GM20431 (cell line): Measurements from ENCODE around the gene NAT10.
"Not testable (repeated sequence)": the region's sequence is repeated elsewhere in the genome, so short reads cannot be mapped to it uniquely, and the experiment has no call there.

ENCODE experiments used
- in situ Hi-C: fragments of 300-500 bp; cut with MseI, MboI; formaldehyde crosslinking; loops from one replicate; pipeline ENCODE4 v1.15.0; 2020; ENCODE audit warnings: low sequenced_read_pairs; ENCODE audit not compliant: unreplicated experiment

NAT10 gene

DNA sequence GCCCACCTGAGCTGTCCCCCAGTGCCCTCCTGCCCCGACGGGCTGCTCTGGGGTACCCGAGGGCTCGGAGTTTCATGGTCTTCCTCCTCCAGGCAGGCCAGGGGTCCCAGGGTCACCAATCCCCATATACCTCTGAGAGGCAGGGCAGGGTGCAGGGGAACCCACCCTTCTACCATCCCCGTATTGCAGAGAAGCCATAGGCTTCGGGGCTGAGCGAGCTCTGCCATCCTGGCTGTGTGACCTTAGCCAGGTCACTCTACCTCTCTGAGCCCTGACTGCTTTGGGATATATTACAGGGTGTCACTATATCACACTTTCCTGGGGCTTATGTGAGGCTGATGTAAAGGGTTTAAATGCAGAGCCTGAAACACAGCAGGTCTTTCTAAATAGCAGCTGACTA is 57.4 kb downstream of the NAT10 start:
- in situ Hi-C loops = loop anchor here (25.0 kb wide), 2 partner anchors 301 to 324 kb away; no protein-coding TSS in a partner anchor

DNA sequence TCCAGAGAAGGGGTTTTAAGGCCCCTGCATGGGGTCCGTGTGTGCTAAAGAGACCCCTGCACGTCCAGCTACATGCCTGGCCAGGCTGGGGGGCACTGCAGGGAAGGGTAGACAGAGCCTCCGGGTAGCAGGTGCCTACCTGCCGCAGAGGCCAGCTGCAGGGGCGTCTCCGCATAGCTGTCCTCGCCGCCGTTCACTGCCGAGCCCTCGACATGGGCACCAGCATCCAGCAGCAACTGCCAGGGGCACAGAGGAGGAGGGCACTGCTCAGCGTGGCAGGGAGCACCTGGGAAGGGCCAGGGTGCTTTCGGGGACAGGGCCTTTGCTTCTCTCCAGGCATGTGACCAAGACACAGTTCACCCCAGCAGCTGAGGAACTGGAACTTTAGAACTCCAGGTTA is 59.7 kb downstream of the NAT10 start:
- in situ Hi-C loops = loop anchor here (25.0 kb wide), 2 partner anchors 303 to 322 kb away; no protein-coding TSS in a partner anchor

DNA sequence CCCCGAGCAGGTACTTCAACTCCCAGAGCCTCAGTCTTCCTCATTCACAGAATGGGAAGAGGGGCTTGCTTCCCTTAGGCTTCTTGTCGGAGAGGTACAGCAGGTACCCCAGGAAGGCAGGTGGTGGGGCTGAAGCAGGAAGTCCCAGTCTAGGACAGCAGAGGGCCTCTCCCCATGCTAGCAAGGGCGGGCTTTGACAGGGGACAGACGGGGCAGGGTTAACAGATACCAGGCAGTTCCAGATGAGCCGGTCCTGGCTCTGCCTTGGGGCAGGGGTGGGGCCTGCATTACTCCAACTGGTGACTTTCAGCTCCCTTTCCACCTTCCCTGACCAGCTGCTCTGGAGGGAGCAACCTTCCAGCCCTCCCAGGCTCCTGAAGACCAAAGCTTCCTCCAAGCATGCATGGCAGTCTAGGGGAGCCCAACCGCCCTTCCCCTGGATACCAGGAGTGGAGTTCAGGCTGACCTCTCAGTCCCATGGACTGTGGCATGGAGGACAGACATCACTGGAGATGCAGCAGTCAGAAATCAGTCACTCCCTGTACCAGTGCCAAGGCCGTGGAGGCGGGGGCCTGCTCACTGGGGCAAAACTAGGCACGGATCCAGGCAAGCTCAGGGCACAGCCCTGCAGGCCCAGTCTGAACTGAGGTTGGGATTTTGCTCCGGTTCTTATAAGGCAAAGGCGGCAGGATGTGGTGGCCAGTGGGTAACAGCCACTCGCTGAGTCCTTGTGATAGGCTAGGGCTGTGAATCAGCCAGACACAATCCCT is 60.5 kb downstream of the NAT10 start:
- in situ Hi-C loops = loop anchor here (25.0 kb wide), 2 partner anchors 304 to 321 kb away; no protein-coding TSS in a partner anchor

DNA sequence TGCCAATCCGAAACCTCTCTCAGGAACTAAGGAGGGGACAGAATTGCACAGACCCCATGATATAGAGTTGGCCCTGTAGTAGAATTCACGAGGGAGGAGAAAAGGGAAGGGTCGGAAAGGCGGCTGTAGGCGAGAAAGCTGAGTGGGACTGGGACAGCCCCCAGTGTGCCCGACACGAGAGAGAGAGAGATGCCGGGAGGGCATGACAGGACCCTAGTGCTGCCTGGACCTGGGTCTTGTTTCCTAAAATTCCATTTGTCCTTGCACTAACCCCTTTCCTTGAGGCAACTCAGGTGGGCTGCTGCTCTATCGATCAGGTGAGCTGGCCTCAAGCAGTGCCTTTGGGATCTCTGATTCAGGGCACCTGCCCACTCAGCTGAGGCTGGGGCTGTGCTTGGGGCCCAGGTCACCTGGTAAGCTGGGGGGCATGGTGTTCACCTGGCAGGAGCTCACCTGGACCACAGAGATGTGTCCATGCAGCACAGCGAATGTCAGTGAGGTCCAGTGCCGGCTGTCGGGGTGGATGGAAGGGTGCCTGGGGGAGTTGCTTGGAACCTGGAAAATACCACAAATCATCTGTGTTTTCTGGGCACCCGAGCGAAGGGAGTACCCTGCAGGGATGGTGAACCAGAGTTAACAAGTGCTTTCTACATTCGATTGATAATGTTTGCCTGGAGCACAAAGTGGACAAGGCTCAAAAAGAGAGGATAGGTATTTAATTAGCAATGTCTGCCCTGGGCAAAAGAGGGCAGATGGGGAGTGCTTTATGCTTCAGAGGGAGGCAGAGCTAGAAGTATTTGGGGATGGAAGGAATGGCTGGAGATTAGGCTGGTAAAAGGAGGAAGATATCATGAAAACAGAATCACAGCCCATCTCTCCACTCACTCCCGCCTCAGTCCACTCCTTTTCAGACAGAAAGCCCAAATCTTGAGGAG is 61.6 kb downstream of the NAT10 start:
- in situ Hi-C loops = loop anchor here (25.0 kb wide), 2 partner anchors 305 to 320 kb away; no protein-coding TSS in a partner anchor

DNA sequence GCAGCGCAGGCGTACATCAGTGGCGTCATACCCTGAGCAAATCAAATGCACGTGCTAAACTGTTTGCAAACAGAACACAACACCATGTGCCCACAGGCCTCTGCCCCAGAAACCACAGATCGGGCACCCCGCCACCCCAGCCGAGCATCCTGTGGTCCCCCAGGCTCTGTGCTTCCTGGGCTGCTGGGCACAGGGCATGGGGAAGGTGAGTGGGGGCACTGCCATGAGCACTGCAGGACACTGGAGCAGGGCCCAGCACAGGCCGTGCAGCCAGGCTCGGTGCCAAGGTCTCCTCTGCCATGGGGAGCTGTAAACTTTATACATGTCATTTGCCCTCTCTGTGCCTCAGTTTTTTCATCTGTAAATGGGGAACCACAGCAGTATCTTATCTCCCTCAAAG is 62.5 kb downstream of the NAT10 start:
- in situ Hi-C loops = loop anchor here (25.0 kb wide), 2 partner anchors 306 to 319 kb away; no protein-coding TSS in a partner anchor

DNA sequence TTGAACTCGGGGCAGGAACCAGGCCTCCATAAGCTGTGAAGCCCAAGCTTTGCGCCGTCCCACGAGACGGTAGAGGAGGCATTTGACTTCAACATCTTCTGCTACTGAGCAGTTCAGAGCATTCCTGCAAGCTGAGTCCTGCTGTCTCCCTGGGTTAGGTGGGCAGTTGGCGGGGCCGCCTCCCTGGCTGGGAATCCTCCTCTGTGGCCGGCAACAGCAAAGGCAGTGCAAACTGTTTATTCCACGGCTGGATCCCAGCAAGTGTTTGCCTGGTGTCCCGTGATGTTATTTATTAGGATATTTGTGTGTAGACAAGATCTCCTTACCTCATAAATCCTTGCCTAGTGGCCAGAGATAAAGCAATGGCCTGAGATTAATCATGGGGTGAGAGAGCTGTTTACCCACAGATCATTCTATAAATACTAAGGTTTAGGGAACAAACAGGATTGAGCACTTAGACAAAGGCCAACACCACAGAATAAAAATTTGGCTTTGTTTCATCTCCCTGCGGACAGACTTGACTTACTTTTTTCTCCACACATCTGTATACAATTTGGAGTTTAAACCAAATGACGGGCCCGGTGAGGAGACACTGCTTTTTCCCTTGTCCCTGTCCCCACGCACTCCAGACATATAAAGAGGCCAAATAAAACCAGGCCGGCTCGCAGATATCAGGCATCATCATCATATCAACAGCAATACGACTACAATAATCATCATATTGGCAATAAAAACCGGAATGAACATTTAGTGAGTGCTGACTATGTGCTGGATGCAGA is 63.4 kb downstream of the NAT10 start:
- in situ Hi-C loops = loop anchor here (25.0 kb wide), 2 partner anchors 307 to 318 kb away; no protein-coding TSS in a partner anchor

DNA sequence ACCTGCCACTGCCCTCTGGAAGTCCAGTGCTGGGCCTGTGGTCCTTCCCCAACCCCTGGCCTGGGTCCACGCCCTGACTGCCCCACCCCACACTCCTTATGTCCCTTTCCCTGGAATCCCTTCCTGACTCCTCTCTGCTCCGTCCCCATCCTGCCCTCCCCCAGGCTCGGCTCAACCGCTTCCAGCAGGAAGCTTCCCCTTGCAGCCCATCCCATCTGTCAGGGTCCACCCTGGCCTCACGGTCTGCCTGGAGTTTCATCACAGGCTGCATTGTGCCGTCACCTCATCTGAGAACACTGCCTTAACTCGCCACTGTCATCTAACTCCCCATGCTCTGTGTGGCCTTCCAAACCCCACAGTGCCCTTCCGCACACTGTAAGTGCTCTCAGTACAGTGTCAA is 64.3 kb downstream of the NAT10 start:
- in situ Hi-C loops = loop anchor here (10.0 to 25.0 kb wide), 3 partner anchors 185 to 318 kb away; partner anchors contain the start of gene ABTB2

DNA sequence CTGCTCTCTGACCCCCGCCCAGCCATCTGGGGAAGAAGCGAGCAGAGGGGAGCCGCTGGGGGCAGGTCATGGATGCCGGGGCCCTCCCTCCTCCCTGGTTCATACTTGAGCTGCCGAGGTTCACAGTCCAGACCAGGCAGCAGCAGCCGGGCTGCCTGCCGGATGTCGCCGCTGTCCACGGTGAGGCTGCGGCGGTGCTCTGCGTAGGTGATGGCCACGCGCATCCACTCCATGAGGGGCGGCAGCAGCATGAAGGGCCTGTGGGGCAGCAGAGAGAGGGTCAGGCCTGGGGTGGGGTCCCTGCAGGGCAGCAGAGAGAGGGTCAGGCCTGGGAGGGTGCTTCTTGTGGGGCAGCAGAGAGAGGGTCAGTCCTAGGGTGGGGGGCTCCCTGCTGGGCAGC is 67.6 kb downstream of the NAT10 start:
- in situ Hi-C loops = loop anchor here (10.0 to 25.0 kb wide), 3 partner anchors 182 to 314 kb away; partner anchors contain the start of gene ABTB2

DNA sequence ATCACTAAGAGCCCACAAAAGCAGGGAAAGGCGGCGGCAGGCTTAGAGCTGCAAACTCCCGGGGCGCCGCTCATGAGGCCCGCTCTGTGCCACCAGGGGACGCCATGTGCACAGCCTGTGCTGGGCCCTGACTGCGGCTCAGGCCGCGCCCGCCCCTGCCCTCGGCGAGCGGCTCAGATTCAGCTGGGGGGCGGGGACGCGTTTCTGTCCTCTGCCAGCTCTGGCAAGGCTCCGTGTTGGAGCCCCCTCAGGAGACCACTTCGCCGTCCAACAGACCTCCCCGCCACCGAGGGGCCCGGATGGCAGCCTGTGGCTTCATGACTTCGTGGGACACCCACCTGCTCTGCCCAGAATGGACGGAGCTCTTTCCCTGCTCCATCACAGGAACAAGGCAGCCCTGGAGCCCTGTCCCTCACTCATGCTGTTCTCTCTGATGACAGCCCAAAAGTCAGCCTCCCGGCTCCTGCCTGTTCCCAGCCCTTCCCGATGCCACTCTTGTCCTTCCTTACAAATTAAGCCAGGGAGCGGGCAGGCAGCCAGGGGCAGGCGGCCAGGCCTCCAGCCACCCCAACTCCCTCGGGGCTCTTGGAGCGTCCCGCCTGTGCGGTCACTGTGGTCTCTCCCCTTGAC is 69.1 kb downstream of the NAT10 start:
- in situ Hi-C loops = loop anchor here (10.0 to 25.0 kb wide), 3 partner anchors 180 to 313 kb away; partner anchors contain the start of gene ABTB2

DNA sequence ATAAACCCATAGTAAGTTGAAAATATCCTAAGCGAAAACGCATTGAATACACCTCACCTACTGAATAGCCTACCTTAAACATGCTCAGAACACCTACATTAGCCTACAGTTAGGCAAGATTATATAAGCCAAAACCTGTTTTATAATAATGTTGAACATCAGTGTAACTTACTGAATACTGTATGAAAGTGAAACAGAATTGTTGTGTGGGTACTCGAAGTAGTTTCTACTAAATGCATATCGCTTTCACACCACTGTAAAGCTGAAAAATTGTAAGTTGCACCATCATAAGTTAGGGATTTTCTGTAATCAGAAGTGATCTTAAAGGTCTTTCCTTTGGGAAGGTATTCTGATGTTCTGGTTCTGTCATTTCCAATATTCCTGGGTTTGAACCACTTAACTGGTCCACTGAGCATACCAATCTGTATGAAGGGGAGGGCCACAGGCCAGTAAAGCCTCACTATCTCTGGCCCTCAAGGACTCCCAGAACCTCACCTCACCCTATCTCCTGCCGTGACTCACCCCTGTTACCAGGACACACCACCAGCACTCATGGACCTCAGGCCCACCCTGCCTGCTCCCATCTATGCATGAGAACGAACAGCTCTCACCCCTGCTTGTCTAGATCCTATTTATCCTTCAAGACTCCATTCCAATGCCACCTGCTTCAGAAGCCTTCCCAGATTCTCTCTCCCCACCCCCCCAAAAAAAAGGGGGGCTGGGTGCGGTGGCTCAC is 70.0 kb downstream of the NAT10 start:
- in situ Hi-C loops = loop anchor here (10.0 kb wide), 1 partner anchor 179 kb away; the partner anchor contains the start of gene ABTB2

DNA sequence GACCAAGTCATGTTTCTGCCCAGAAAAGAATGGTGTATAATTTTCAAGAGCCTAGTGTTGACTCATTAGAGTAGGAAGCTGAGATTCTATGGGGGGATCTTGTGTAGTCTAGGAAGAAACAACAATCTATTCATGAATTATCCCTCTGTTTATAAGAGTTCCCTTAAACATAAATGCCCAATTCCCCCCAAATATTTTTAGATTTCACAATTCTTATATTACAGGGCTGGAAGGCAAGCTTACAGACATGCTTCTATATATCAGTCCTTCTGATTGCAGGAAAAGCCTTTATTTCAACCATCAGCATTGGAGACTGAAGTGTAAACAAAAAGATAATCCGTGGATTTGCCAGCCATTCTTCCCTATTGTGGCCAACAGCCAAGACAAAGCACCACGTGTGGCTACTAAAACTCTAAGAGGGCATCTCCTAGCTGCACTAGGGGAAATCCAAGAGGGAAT is 71.4 kb downstream of the NAT10 start:
- in situ Hi-C loops = loop anchor here (10.0 kb wide), 1 partner anchor 178 kb away; the partner anchor contains the start of gene ABTB2

DNA sequence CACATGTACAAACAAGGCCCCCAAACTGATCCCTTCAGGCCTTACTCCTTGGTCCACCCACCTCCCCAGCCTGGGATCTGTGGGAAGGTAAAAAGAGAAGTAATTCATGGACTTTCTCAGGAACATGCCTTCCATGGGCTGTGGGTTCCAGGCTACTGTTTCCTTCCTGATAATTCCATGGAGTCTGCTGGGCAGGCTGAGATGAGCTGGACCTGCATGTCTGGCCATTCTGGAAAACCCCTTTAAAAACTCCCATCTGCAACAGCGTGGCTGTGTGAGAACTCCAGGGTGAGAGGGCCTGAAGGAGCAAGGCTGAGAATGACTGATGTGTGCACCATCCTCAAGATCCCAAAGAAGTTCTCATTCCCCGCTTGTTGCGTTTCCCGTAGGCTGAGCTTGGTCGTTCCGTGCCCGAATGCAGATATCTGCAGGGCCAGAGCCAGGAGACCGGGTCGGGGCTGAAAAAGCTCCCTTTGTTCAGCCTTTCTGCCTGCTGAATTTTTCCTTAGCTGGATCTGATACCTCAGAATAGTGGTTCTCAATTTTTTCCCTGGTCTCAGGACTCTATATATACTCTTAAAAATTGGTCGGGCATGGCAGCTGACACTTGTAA is 72.9 kb downstream of the NAT10 start:
- in situ Hi-C loops = loop anchor here (10.0 kb wide), 1 partner anchor 176 kb away; the partner anchor contains the start of gene ABTB2

DNA sequence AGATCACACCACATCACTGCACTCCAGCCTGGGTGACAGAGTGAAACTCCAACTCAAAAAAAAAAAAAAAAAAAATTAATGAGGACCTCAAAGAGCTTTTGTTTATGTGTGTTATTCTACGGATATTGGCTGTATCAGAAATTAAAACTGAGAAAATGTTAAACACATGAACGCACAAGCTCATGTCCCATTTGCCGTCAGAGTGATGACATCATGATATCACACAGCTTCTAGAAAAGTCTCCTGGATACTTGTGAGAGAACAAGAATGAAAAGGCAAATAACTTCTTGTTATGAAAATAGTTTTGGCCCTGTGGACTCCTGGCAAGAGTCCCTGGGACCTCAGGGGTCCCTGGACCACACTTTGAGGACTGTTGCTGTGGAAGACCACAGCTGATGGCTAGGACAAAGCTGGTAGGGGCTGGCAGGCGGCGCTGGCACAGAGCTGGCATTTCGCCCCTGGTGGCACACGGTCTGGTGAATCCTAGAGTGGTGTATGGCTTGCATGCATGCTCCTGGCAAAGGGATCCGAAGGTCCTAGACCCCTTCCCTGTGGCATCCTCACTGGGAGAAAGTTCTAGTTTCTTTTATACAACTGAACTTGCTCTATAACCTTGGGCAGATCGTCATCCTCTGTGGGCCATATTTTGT is 73.7 kb downstream of the NAT10 start:
- in situ Hi-C loops = loop anchor here (10.0 kb wide), 1 partner anchor 176 kb away; the partner anchor contains the start of gene ABTB2

DNA sequence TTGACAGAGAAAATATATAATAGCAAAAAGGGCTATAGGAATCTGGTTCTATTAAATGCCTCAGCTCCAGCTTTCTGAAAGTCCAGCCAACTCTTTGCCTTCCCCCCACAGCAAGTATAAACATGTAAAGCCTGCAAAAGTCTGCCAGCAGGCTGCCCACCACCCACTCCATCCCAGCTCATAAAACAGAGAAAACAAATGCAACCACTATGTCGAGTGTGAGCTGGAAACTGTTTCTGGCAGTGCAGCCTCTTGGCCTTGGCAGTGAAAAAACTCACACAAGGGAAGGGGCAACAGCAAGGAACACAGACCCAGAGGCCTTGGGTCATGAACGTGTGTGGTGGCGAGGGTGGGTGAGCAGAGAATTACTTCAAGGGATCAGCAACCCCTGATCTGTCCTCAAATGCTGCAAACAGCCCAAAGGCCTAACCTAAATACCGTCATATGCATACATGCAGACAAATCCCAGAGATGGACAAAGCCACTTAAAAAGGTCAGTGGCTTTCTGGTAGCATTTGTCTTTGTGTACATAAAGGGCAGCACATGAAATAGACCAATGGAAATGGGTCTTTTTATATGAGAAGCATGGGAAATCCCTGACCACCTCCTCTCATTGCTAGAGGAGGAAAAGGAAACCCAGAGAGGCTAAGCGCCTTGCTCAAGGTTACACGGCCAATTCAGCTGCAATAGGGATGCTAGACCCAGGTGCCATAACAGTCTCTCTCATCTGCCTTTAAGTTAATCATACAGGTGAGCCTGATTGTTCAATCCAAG is 74.8 kb downstream of the NAT10 start:
- in situ Hi-C loops = no loop called here

DNA sequence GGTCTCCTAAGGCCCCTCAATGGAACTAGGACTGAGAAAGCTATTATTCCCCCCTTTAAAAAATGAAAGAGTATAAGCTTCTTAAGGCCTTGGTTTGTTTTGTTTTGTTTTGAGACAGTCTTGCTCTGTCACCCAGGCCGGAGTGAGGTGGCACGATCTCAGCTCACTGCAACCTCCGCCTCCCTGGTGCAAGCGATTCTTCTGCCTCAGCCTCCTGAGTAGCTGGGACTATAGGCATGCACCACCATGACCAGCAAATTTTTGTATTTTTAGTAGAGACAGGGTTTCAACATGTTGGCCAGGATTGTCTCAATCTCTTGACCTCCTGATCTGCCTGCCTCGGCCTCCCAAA is 75.4 kb downstream of the NAT10 start:
- in situ Hi-C loops = not testable (repeated sequence)

DNA sequence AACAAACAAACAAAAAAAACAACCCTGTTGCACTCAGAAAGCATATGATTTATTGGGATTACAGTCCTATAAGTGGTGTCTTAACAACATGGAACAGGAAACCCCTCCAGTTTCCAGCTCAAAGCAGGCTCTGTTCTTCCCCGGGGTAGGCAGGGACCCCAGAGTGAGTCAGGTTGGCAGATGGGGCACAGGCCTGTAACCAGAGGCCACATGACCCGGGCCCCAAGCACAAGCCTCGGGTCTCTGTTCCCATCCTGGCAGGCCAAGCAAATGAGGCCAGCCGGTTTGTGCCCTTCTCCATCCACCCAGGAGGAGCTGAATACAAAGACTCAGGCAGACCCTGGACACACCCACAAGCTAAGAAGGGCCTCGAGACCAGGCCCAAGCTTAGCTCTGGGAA is 75.8 kb downstream of the NAT10 start:
- in situ Hi-C loops = no loop called here
